HepG2 (cell line): Measurements from ENCODE around the gene TBKBP1. TPM values are rescaled to one million over a fixed set of nuclear protein-coding genes. Genes with fewer than 3 reads are reported as not detected.

Source experiments
- ASH2L ChIP-seq: fragments of 300-600, 200-600 bp; sonication (generic); IDR thresholded peaks from 2 replicates; pipeline ENCODE4 v1.7.0; 2017; ENCODE audit warnings: low read depth, mild to moderate bottlenecking, moderate library complexity, mixed read lengths, low read length; ENCODE audit not compliant: insufficient read length
- CREB1 ChIP-seq, 2 experiments: fragments of 450-650 bp in 1 of 2; IDR thresholded peaks; 2 replicates each; pipeline ENCODE4 v1.6.1; 2016 to 2017; ENCODE audit warnings: control low read depth in 1 of 2, mild to moderate bottlenecking in 1 of 2, missing compliant biosample characterization in 1 of 2, missing genetic modification characterization in 1 of 2
- ELF3 ChIP-seq: IDR thresholded peaks from 2 replicates; pipeline ENCODE4 v1.6.1; 2016; ENCODE audit warnings: missing genetic modification reagents, missing compliant biosample characterization
- KAT8 ChIP-seq: IDR thresholded peaks from 2 replicates; pipeline ENCODE4 v1.6.1; 2016; ENCODE audit warnings: missing genetic modification reagents, missing compliant biosample characterization
- KLF16 ChIP-seq, 2 experiments: sonication (generic) in 1 of 2; formaldehyde crosslinking in 1 of 2; IDR thresholded peaks; 2 replicates each; pipeline versions ENCODE4 v1.6.1 to v1.8.0; 2016 to 2023; ENCODE audit warnings: missing genetic modification reagents in 2 of 2, missing compliant biosample characterization in 1 of 2
- MED1 ChIP-seq: sonication (generic); formaldehyde crosslinking; IDR thresholded peaks from 2 replicates; pipeline ENCODE4 v1.4.0; 2020; ENCODE audit warnings: missing genetic modification reagents
- PBX2 ChIP-seq: IDR thresholded peaks from 2 replicates; pipeline ENCODE4 v1.6.1; 2016; ENCODE audit warnings: control low read depth
- PHF8 ChIP-seq: sonication (generic); formaldehyde crosslinking; IDR thresholded peaks from 2 replicates; pipeline ENCODE4 v1.5.0; 2020; ENCODE audit warnings: missing genetic modification reagents
- POLR2AphosphoS5 ChIP-seq: IDR thresholded peaks from 2 replicates; pipeline ENCODE4 v1.6.1; 2012; ENCODE audit warnings: low read depth, low read length
- SKI ChIP-seq: fragments of 450-650 bp; IDR thresholded peaks from one replicate; pipeline ENCODE4 v1.6.1; 2018; ENCODE audit warnings: mild to moderate bottlenecking; ENCODE audit not compliant: partially characterized antibody
- TBL1XR1 ChIP-seq: fragments of 150-350 bp; IDR thresholded peaks from 2 replicates; pipeline ENCODE4 v1.6.1; 2014; ENCODE audit warnings: borderline replicate concordance, low read length; ENCODE audit not compliant: partially characterized antibody
- TBX3 ChIP-seq: fragments of 450-650 bp; IDR thresholded peaks from 2 replicates; pipeline ENCODE4 v1.6.1; 2017; ENCODE audit warnings: antibody characterized with exemption, mild to moderate bottlenecking, inconsistent platforms, borderline replicate concordance
- TFE3 ChIP-seq: IDR thresholded peaks from 2 replicates; pipeline ENCODE4 v1.6.1; 2016
- XRCC5 ChIP-seq: fragments of 200-400 bp; formaldehyde crosslinking; optimal IDR thresholded peaks from 2 replicates; pipeline ENCODE3; 2017; ENCODE audit warnings: mild to moderate bottlenecking, low read length
- ZBTB3 ChIP-seq: sonication (generic); formaldehyde crosslinking; IDR thresholded peaks from 2 replicates; pipeline ENCODE4 v1.4.0; 2020; ENCODE audit warnings: low read depth, mild to moderate bottlenecking, moderate library complexity, missing genetic modification reagents, borderline replicate concordance
- ZFP82 ChIP-seq: sonication (generic); formaldehyde crosslinking; IDR thresholded peaks from 2 replicates; pipeline ENCODE4 v1.5.1; 2020; ENCODE audit warnings: mild to moderate bottlenecking, missing genetic modification reagents, borderline replicate concordance
- ZNF160 ChIP-seq: sonication (generic); formaldehyde crosslinking; IDR thresholded peaks from 2 replicates; pipeline ENCODE4 v1.8.0; 2022; ENCODE audit warnings: mild to moderate bottlenecking, inconsistent platforms, missing genetic modification reagents
- ZNF280D ChIP-seq: sonication (generic); formaldehyde crosslinking; IDR thresholded peaks from 2 replicates; pipeline ENCODE4 v1.5.1; 2020; ENCODE audit warnings: mild to moderate bottlenecking, missing genetic modification reagents
- ZNF510 ChIP-seq: sonication (generic); formaldehyde crosslinking; IDR thresholded peaks from 2 replicates; pipeline ENCODE4 v1.4.0; 2020; ENCODE audit warnings: low read depth, mild to moderate bottlenecking, missing genetic modification reagents
- ZNF639 ChIP-seq: conservative IDR thresholded peaks from 2 replicates; pipeline ENCODE4 v1.6.1; 2018; ENCODE audit warnings: missing genetic modification reagents
- ZNF7 ChIP-seq: IDR thresholded peaks from 2 replicates; pipeline ENCODE4 v1.6.1; 2016; ENCODE audit warnings: missing biosample characterization, missing genetic modification reagents
- ZNF749 ChIP-seq: sonication (generic); formaldehyde crosslinking; IDR thresholded peaks from 2 replicates; pipeline ENCODE4 v1.8.0; 2022; ENCODE audit warnings: mild to moderate bottlenecking, missing genetic modification reagents, moderate library complexity, borderline replicate concordance
- ZSCAN9 ChIP-seq: IDR thresholded peaks from 2 replicates; pipeline ENCODE4 v1.6.1; 2016; ENCODE audit warnings: borderline replicate concordance
- polyA plus RNA-seq, 8 experiments: library from polyadenylated mRNA; depleted of rRNA in 3 of 8; stranded (reverse) in 7 of 8; unstranded in 1 of 8; fragments of >200 nt; fragmentation: Illumina TruSeq in 4 of 8; extraction: Trizol in 4 of 8; gene quantifications; 2 replicates each; pipeline versions ENCODE4 v1.2.1 to v1.2.3, GENCODE V29; 2011 to 2016; ENCODE audit warnings: low read depth in 4 of 8, missing spikeins in 1 of 8, mixed read lengths in 1 of 8; ENCODE audit not compliant: insufficient read depth in 1 of 8
- total RNA-seq, 5 experiments: library from RNA; depleted of rRNA; stranded (reverse); fragments of >200 nt; fragmentation: Illumina TruSeq; extraction: Trizol; gene quantifications; 2 replicates each; pipeline ENCODE4 v1.2.3, GENCODE V29; 2016; ENCODE audit warnings: low read depth in 1 of 5

Gene TBKBP1
- total and polyA plus RNA-seq, 2 of the 13 experiments (the other 11 are each of a cell fraction or from before 2014, with no cell fraction given), result 2.6 to 7.0 TPM

GRCh38 chr17:47686664-47687327 lies 7.2 kb upstream of the TBKBP1 start (continued):
- TF ChIP-seq ZNF749 (CRISPR knock-in tag), result no peak
- TF ChIP-seq ZSCAN9 (CRISPR knock-in tag), result 0 out of 2 replicates have a peak, but pooled peaks have one; percentile 11
- TF ChIP-seq ELF3, result peak; percentile 63
- no peak for TF ChIP-seq ZNF160 (CRISPR knock-in tag)
- 0 out of 2 replicates have a peak, but pooled peaks have one; percentile 30 for TF ChIP-seq ZNF510 (CRISPR knock-in tag)
- peak; percentile 77 for TF ChIP-seq SKI
- TF ChIP-seq ZNF7, result peak; percentile 87
- peak; percentile 48; the same call in 1 of the 2 replicates for TF ChIP-seq CREB1 (IDR thresholded peaks at IDR 0.05)
- peak; percentile 73 for TF ChIP-seq CREB1 (CRISPR knock-in tag; IDR thresholded peaks at IDR 0.05)
- TF ChIP-seq ASH2L, result peak; percentile 57
- peak; percentile 18; the same call in 1 of the 2 replicates for TF ChIP-seq PHF8 (CRISPR knock-in tag)
- no peak for TF ChIP-seq ZFP82 (CRISPR knock-in tag)
- no peak; the same call in 1 of the 2 replicates for TF ChIP-seq ZBTB3
- TF ChIP-seq TFE3 (CRISPR knock-in tag), result peak; percentile 83
- TF ChIP-seq TBL1XR1, result peak; percentile 70
- TF ChIP-seq TBX3, result peak; percentile 8; the same call in 1 of the 2 replicates
- TF ChIP-seq POLR2AphosphoS5, result peak; percentile 26; the same call in 1 of the 2 replicates
- TF ChIP-seq KLF16 (CRISPR knock-in tag; IDR thresholded peaks at IDR 0.05), result 0 out of 4 replicates have a peak, but pooled peaks of 1 of the 2 experiments have one; percentile 14
- no peak for TF ChIP-seq XRCC5
- TF ChIP-seq PBX2 (CRISPR knock-in tag), result peak; percentile 25; the same call in 1 of the 2 replicates
- TF ChIP-seq MED1, result peak; percentile 49; the same call in 1 of the 2 replicates
- TF ChIP-seq ZNF280D (CRISPR knock-in tag), result peak; percentile 69; the same call in 1 of the 2 replicates
- TF ChIP-seq ZNF639 (CRISPR knock-in tag), result 0 out of 2 replicates have a peak, but pooled peaks have one; percentile 16
- peak; percentile 43; the same call in 1 of the 2 replicates for TF ChIP-seq KAT8 (CRISPR knock-in tag)
